H9 (cell line): ENCODE measurements around the gene CFDP1. TPM values are rescaled to one million over a fixed set of nuclear protein-coding genes. Genes with fewer than 3 reads are reported as not detected.

Source experiments
- DNase-seq: peaks from one replicate; pipeline ENCODE4 v3.0.0-alpha.2; 2017
- H2AFZ ChIP-seq: one replicate; pipeline ENCODE4 v1.6.1; 2013; ENCODE audit warnings: mild to moderate bottlenecking, low read length, control low read depth, moderate library complexity
- H2AK5ac ChIP-seq: 2 replicates; pipeline ENCODE4 v1.6.1; 2013; ENCODE audit warnings: low read length, control low read depth, mixed read lengths; ENCODE audit not compliant: insufficient read length
- H2BK120ac ChIP-seq: one replicate; pipeline ENCODE4 v1.6.1; 2013; ENCODE audit warnings: low read depth, mild to moderate bottlenecking, low read length, control low read depth, inconsistent platforms; ENCODE audit not compliant: poor library complexity, severe bottlenecking
- H2BK12ac ChIP-seq: 2 replicates; pipeline ENCODE4 v1.6.1; 2013; ENCODE audit warnings: low read length, control low read depth, mixed read lengths, low read depth; ENCODE audit not compliant: insufficient read length
- H2BK15ac ChIP-seq: 2 replicates; pipeline ENCODE4 v1.6.1; 2013; ENCODE audit warnings: low read depth, low read length, control low read depth
- H2BK20ac ChIP-seq: one replicate; pipeline ENCODE4 v1.6.1; 2013; ENCODE audit warnings: low read depth, mild to moderate bottlenecking, low read length, control low read depth, inconsistent platforms; ENCODE audit not compliant: poor library complexity, severe bottlenecking
- H2BK5ac ChIP-seq: 2 replicates; pipeline ENCODE4 v1.6.1; 2013; ENCODE audit warnings: low read length, control low read depth, mixed read lengths; ENCODE audit not compliant: insufficient read length
- H3K14ac ChIP-seq: 2 replicates; pipeline ENCODE4 v1.6.1; 2013; ENCODE audit warnings: low read length, control low read depth; ENCODE audit not compliant: insufficient read depth
- H3K18ac ChIP-seq: 2 replicates; pipeline ENCODE4 v1.6.1; 2013; ENCODE audit warnings: low read depth, mild to moderate bottlenecking, mixed read lengths, low read length, control low read depth; ENCODE audit not compliant: insufficient read length
- H3K23ac ChIP-seq: 2 replicates; pipeline ENCODE4 v1.6.1; 2013; ENCODE audit warnings: low read length, control low read depth, mixed read lengths, low read depth; ENCODE audit not compliant: insufficient read length
- H3K23me2 ChIP-seq: 2 replicates; pipeline ENCODE4 v1.6.1; 2013; ENCODE audit warnings: low read depth, mild to moderate bottlenecking, mixed read lengths, low read length, control low read depth; ENCODE audit not compliant: insufficient read length, poor library complexity, severe bottlenecking
- H3K27ac ChIP-seq: 2 replicates; pipeline ENCODE4 v1.5.1; 2013; ENCODE audit warnings: low read length, control low read depth, mixed read lengths, low read depth; ENCODE audit not compliant: insufficient read length
- H3K27me3 ChIP-seq: 2 replicates; pipeline ENCODE4 v1.6.1; 2013; ENCODE audit warnings: low read length, control low read depth, inconsistent platforms; ENCODE audit not compliant: insufficient read depth
- H3K4ac ChIP-seq: 2 replicates; pipeline ENCODE4 v1.6.1; 2013; ENCODE audit warnings: low read depth, mild to moderate bottlenecking, control low read depth, inconsistent platforms, low read length, moderate library complexity
- H3K4me1 ChIP-seq: 2 replicates; pipeline ENCODE4 v1.6.1; 2013; ENCODE audit warnings: low read length, control low read depth, inconsistent platforms; ENCODE audit not compliant: insufficient read depth
- H3K4me2 ChIP-seq: 2 replicates; pipeline ENCODE4 v1.6.1; 2013; ENCODE audit warnings: low read length, control low read depth, mixed read lengths; ENCODE audit not compliant: insufficient read length, insufficient read depth
- H3K56ac ChIP-seq: 2 replicates; pipeline ENCODE4 v1.6.1; 2013; ENCODE audit warnings: low read depth, mild to moderate bottlenecking, mixed read lengths, low read length, control low read depth; ENCODE audit not compliant: insufficient read length
- H3K79me1 ChIP-seq: 2 replicates; pipeline ENCODE4 v1.6.1; 2013; ENCODE audit warnings: low read depth, mild to moderate bottlenecking, moderate library complexity, low read length, control low read depth, inconsistent platforms; ENCODE audit not compliant: insufficient read depth, poor library complexity, severe bottlenecking
- H3K79me2 ChIP-seq: 2 replicates; pipeline ENCODE4 v1.6.1; 2013; ENCODE audit warnings: low read length, control low read depth, inconsistent platforms; ENCODE audit not compliant: insufficient read depth
- H3K9ac ChIP-seq: 2 replicates; pipeline ENCODE4 v1.6.1; 2013; ENCODE audit warnings: low read length, control low read depth, mixed read lengths; ENCODE audit not compliant: insufficient read length; ENCODE audit errors: extremely low read depth
- H3K9me3 ChIP-seq: one replicate; pipeline ENCODE4 v1.6.1; 2013; ENCODE audit warnings: low read depth, low read length, inconsistent platforms; ENCODE audit not compliant: control insufficient read depth
- H3T11ph ChIP-seq: one replicate; pipeline ENCODE4 v1.6.1; 2013; ENCODE audit warnings: mild to moderate bottlenecking, low read length, control low read depth, inconsistent platforms
- H4K20me1 ChIP-seq: one replicate; pipeline ENCODE4 v1.6.1; 2013; ENCODE audit not compliant: control insufficient read depth, insufficient read length, insufficient read depth
- H4K5ac ChIP-seq: 2 replicates; pipeline ENCODE4 v1.6.1; 2013; ENCODE audit warnings: low read depth, mild to moderate bottlenecking, mixed read lengths, low read length, control low read depth; ENCODE audit not compliant: insufficient read length
- H4K8ac ChIP-seq: replicated peaks from 2 replicates; pipeline ENCODE4 v1.6.1; 2013; ENCODE audit warnings: low read length, control low read depth, mixed read lengths, low read depth; ENCODE audit not compliant: insufficient read length
- H4K91ac ChIP-seq: 2 replicates; pipeline ENCODE4 v1.6.1; 2013; ENCODE audit warnings: low read depth, mild to moderate bottlenecking, moderate library complexity, mixed read lengths, low read length, control low read depth; ENCODE audit not compliant: insufficient read length
- H3K27ac Mint-ChIP-seq, 3 experiments: 2 replicates in 2 of 3; 3 replicates in 1 of 3; pipeline ENCODE4 v1.8.0; 2020 to 2021; ENCODE audit warnings: mixed read lengths in 3 of 3, mild to moderate bottlenecking in 1 of 3, moderate library complexity in 1 of 3
- H3K27me3 Mint-ChIP-seq: 2 replicates; pipeline ENCODE4 v1.8.0; 2021; ENCODE audit warnings: low read depth, mild to moderate bottlenecking, moderate library complexity, mixed read lengths
- H3K36me3 Mint-ChIP-seq, 3 experiments: 2 replicates in 2 of 3; 3 replicates in 1 of 3; pipeline ENCODE4 v1.8.0; 2020 to 2021; ENCODE audit warnings: low read depth in 3 of 3, mixed read lengths in 3 of 3; ENCODE audit not compliant: insufficient read depth in 1 of 3
- H3K4me1 Mint-ChIP-seq, 2 experiments: 2 replicates each; pipeline ENCODE4 v1.8.0; 2020; ENCODE audit warnings: mixed read lengths in 2 of 2
- H3K4me3 Mint-ChIP-seq, 2 experiments: 2 replicates in 1 of 2; 3 replicates in 1 of 2; pipeline ENCODE4 v1.8.0; 2020 to 2021; ENCODE audit warnings: mild to moderate bottlenecking in 2 of 2, mixed read lengths in 2 of 2, moderate library complexity in 1 of 2
- H3K9me3 Mint-ChIP-seq, 2 experiments: 2 replicates in 1 of 2; 3 replicates in 1 of 2; pipeline ENCODE4 v1.8.0; 2020; ENCODE audit warnings: mild to moderate bottlenecking in 2 of 2, mixed read lengths in 2 of 2, moderate library complexity in 1 of 2
- CTCF ChIP-seq: fragments of 200-600 bp; sonication (generic); conservative IDR thresholded peaks from 3 replicates; pipeline ENCODE4 v1.8.0; 2021; ENCODE audit warnings: antibody characterized with exemption, mild to moderate bottlenecking
- WGBS: extraction: QIAGEN DNeasy Blood & Tissue Kit; methylation state at CpG from one replicate; pipeline ENCODE4 v1.1.7; 2013; ENCODE audit warnings: missing lambda C conversion rate, low lambda C conversion rate, mixed read lengths; ENCODE audit not compliant: insufficient read length; ENCODE audit errors: extremely low coverage; 5-methylcytosine and 5-hydroxymethylcytosine counted together
- total RNA-seq: library from RNA; stranded (reverse); gene quantifications from 2 replicates; pipeline ENCODE4 v1.2.1, GENCODE V29; 2021

The CFDP1 gene
- total RNA-seq, 1 experiment from 2014 or later, result 89.2 TPM

DNA sequence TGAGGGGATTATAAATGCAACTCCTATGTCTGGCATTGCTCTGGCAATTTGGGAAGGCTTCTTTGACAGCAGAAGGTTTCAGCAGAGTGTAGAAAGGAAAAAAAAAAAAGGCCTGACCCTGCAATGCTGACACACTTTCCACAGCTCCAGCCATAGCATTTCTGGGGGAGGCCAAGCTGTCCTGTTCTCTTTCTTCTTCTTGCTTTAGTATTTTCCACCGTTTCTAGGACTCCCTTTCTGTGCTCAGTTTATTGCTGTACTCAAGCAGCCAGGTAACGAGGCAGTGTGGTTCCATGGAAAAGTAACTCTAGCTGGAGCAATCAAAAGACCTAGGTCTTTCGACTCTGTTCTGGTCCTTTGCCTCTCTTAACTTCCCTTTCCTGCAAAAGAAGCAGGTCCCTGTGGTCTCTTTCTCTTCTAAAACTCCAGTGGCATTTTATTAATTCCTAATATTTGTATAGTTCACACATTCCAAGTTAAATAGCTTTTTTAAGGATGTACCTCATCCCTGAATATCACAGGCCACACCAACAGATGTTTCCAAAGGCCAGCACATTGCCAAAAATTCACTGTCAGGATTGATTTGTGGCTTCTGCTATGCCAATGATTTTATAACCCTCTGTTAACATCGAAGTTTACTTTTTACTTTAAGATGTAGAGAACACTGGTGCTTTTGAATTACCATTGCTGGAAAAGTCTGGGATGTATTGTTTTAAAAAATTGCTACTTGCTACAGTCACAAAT lies 91.6 kb downstream of the CFDP1 start:
- H4K5ac ChIP-seq, result no peak overlapping the region
- no peak overlapping the region for H3K56ac ChIP-seq
- no peak overlapping the region for H3K27ac ChIP-seq
- WGBS, result no CpG with 5 or more reads among the region's 4 CpGs
- no peak overlapping the region for H2AK5ac ChIP-seq
- no peak overlapping the region for H3K14ac ChIP-seq
- no peak overlapping the region for H2BK12ac ChIP-seq
- Mint-ChIP-seq H3K27me3 (no peaks in the 10 kb centered on the region), H3K27ac (no peak overlapping the region; a peak in 3 of 7 replicates), H3K4me1 (peaks cover 19 to 25% of the 10 kb centered on the region in 2 experiments), H3K9me3 (no peaks in the 10 kb centered on the region), H3K36me3 (peaks cover 0 to 19% (median 10%) of the 10 kb centered on the region in 3 experiments; a peak in 6 of 7 replicates), H3K4me3 (no peak overlapping the region)
- H2AFZ ChIP-seq, result no peak overlapping the region
- no peaks in the 10 kb centered on the region for H3K79me1 ChIP-seq
- no peaks in the 10 kb centered on the region for H3K23me2 ChIP-seq
- no peak overlapping the region for H3T11ph ChIP-seq
- no peaks in the 10 kb centered on the region for H3K9me3 ChIP-seq
- H4K91ac ChIP-seq, result no peak overlapping the region
- no peak overlapping the region for H2BK15ac ChIP-seq
- no peak for TF ChIP-seq CTCF
- no peak overlapping the region for H2BK20ac ChIP-seq
- H3K4me2 ChIP-seq, result no peak overlapping the region
- no peak overlapping the region for H3K23ac ChIP-seq
- no peak for DNase-seq
- no peaks in the 10 kb centered on the region for H4K20me1 ChIP-seq
- no peak overlapping the region for H2BK5ac ChIP-seq
- no peak overlapping the region for H4K8ac ChIP-seq
- no peak overlapping the region for H3K9ac ChIP-seq
- no peaks in the 10 kb centered on the region for H3K79me2 ChIP-seq
- no peak overlapping the region for H3K18ac ChIP-seq
- H3K4ac ChIP-seq, result no peak overlapping the region
- H3K27me3 ChIP-seq, result no peaks in the 10 kb centered on the region
- H2BK120ac ChIP-seq, result no peak overlapping the region
- peaks cover 2% of the 10 kb centered on the region for H3K4me1 ChIP-seq
